ENCODE measurements around the gene PSD2.

DNA sequence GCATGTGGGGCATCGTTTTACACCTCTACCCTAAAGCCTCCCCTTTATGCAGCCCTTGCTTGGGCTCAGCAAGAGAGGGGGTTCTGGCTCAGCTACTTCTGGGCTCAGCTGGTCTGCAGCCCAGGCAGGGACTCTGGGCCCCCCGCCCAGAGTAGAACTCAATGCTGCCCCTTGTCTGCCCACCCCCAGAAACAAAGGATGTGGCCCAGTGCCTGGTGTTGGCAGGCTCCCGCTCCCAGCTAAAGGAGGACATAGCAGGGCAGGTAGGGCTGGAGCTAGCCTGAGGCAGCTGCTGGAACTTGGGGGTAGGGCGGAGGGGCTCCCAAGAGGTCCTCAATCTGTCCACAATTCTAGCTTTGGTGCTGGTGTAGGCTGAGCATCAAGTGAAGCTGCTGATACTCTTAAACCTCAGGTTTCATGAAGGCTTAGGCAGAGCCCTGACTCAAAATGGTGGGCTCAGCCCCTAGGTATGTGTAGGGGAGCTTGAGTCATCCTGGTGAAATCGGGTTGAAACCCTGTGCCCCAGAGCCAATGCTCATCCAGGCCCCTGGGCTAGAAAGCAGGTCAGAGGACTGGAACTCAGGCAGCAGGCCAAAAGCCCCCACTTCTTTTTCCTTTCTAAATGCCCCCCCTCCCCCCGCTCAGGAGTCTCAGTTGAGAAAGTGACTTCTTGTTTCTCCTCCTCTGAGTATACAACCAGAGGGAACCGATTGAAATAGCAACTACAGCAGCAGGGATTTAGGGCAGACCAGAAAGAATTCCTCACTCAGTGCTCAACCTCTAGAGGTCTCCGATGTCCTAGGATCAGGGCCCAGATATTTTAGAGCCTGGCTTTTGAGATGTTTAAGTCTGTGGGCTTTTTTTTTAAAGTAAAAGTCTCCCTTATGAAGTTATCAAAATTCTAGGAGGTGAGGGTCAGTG is 11.4 kb downstream of the PSD2 start:
- TF ChIP-seq, protein P1, sequence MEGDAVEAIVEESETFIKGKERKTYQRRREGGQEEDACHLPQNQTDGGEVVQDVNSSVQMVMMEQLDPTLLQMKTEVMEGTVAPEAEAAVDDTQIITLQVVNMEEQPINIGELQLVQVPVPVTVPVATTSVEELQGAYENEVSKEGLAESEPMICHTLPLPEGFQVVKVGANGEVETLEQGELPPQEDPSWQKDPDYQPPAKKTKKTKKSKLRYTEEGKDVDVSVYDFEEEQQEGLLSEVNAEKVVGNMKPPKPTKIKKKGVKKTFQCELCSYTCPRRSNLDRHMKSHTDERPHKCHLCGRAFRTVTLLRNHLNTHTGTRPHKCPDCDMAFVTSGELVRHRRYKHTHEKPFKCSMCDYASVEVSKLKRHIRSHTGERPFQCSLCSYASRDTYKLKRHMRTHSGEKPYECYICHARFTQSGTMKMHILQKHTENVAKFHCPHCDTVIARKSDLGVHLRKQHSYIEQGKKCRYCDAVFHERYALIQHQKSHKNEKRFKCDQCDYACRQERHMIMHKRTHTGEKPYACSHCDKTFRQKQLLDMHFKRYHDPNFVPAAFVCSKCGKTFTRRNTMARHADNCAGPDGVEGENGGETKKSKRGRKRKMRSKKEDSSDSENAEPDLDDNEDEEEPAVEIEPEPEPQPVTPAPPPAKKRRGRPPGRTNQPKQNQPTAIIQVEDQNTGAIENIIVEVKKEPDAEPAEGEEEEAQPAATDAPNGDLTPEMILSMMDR (conservative IDR thresholded peaks at IDR 0.05), result no peak
- no peak for TF ChIP-seq ZFX (IDR thresholded peaks at IDR 0.05)

Data from C4-2B (cell line).